Right lobe of liver (tissue), 4 donors: ENCODE results near the gene SVEP1.

ENCODE experiments used
- CTCF ChIP-seq, 4 donors: fragments of 200-600 bp in 3 of 4; fragments of 450-650 bp in 1 of 4; IDR thresholded peaks; one replicate each; pipeline versions ENCODE4 v1.5.1 to v1.8.0; 2016 to 2022; ENCODE audit warnings: antibody characterized with exemption in 4 of 4, mild to moderate bottlenecking in 2 of 4
- POLR2A ChIP-seq: fragments of 450-650 bp; IDR thresholded peaks from one replicate; pipeline ENCODE4 v1.6.1; 2017; ENCODE audit warnings: antibody characterized with exemption, mild to moderate bottlenecking
- donor health status: DM: no; HTN: no; CAD: no.
- donor health status: DM: no; HTN: no; CAD: no.
- donor health status: DM: no; HTN: yes; CAD: no.

- TF ChIP-seq POLR2A (no peak), CTCF (IDR thresholded peaks at IDR 0.05) (no peak)
Measured at GRCh38 chr9:110538647-110539041, 40.9 kb downstream of the SVEP1 start.
